ENCODE results near the gene CDH26. TPM values are rescaled to one million over a fixed set of nuclear protein-coding genes. Genes with fewer than 3 reads are reported as not detected.

The CDH26 gene
- total RNA-seq, 2 donors from 2014 or later: 0.26 to 0.33 TPM

DNA sequence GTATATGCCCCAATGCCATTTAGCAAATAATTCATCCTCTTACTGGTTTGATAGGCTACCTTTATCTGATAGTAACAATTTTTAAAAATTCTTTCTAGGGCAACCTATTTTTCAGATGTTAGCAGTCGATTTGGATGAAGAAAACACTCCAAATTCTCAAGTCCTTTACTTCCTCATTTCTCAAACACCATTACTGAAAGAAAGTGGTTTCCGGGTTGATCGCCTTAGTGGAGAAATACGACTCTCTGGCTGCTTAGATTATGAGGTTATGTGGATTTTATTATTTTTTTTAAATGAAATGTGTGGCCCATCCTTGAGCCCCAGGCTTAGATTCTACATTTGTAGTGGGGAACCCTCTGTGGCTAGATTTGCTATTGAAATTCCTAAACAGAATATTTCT lies 26.3 kb downstream of the CDH26 start:
- Histone ChIP-seq H3K9me3 (no peaks in the 10 kb centered on the region), H3K4me1 (no peaks in the 10 kb centered on the region), H3K36me3 (replicated peaks in 1 of 2; ENCODE audit: insufficient read depth in 1 of 2, low read depth in 2 of 2) (no peaks in the 10 kb centered on the region), H3K4me3 (no peak overlapping the region), H3K27ac (no peak overlapping the region), H3K27me3 (no peaks in the 10 kb centered on the region)
- DNase-seq (no peak), ATAC-seq (no peak)
- WGBS, 2 donors: 79 to 82% methylated on average over 4 of the region's 4 CpGs
- TF ChIP-seq, protein P1, sequence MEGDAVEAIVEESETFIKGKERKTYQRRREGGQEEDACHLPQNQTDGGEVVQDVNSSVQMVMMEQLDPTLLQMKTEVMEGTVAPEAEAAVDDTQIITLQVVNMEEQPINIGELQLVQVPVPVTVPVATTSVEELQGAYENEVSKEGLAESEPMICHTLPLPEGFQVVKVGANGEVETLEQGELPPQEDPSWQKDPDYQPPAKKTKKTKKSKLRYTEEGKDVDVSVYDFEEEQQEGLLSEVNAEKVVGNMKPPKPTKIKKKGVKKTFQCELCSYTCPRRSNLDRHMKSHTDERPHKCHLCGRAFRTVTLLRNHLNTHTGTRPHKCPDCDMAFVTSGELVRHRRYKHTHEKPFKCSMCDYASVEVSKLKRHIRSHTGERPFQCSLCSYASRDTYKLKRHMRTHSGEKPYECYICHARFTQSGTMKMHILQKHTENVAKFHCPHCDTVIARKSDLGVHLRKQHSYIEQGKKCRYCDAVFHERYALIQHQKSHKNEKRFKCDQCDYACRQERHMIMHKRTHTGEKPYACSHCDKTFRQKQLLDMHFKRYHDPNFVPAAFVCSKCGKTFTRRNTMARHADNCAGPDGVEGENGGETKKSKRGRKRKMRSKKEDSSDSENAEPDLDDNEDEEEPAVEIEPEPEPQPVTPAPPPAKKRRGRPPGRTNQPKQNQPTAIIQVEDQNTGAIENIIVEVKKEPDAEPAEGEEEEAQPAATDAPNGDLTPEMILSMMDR (IDR thresholded peaks at IDR 0.05): no peak
- TF ChIP-seq POLR2A (IDR thresholded peaks at IDR 0.05): no peak
- intact Hi-C loops (cut with DNase I): no loop called here

DNA sequence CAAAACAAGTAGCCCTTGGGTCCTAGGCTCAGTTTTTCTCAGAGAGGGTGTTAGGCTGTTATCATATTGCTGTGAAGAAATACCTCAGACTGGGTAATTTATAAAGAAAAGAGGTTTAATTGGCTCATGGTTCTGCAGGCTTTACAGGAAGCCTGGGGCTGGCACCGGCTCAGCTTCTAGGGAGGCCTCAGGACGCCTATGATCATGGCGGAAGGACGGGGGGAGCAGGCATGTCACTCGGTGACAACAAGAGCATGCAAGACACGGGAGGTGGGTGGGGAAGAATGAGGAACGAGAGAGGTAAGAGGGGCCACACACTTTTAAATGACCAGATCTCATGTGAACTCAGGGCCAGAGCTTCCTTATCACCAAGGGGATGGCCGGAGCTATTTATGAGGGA lies 26.9 kb downstream of the CDH26 start:
- Histone ChIP-seq H3K27ac (no peak overlapping the region), H3K4me3 (no peak overlapping the region), H3K27me3 (no peaks in the 10 kb centered on the region), H3K4me1 (no peaks in the 10 kb centered on the region), H3K36me3 (replicated peaks in 1 of 2; ENCODE audit: insufficient read depth in 1 of 2, low read depth in 2 of 2) (no peaks in the 10 kb centered on the region), H3K9me3 (no peaks in the 10 kb centered on the region)
- intact Hi-C loops (cut with DNase I): no loop called here
- WGBS, 2 donors: 81 to 87% methylated on average over 8 of the region's 8 CpGs
- DNase-seq (no peak), ATAC-seq (no peak)
- no peak for TF ChIP-seq POLR2A (IDR thresholded peaks at IDR 0.05)
- TF ChIP-seq, protein P1 (IDR thresholded peaks at IDR 0.05): no peak

DNA sequence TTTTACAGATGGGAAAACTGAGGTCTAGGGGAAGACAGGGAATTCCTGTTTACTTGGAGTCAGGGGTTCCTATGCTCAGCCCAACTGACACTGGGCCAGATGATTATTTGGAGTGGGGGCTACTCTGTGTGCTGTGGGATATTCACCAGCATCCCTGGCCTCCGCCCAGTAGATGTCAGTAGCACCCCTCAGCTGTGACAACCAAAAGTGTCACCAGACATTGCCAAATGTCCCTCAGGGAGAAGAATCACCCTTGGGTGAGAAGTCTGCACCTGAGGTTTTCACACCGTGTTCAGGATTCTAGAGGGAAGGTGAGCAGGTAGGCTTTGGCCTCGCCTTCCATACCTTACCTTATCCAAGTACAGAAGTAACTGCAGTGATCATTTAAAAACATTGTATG lies 27.6 kb downstream of the CDH26 start:
- TF ChIP-seq POLR2A (IDR thresholded peaks at IDR 0.05): no peak
- TF ChIP-seq, protein P1 (IDR thresholded peaks at IDR 0.05): no peak
- 94 to 100% methylated on average over 3 of the region's 3 CpGs for WGBS, 2 donors
- ATAC-seq: no peak

DNA sequence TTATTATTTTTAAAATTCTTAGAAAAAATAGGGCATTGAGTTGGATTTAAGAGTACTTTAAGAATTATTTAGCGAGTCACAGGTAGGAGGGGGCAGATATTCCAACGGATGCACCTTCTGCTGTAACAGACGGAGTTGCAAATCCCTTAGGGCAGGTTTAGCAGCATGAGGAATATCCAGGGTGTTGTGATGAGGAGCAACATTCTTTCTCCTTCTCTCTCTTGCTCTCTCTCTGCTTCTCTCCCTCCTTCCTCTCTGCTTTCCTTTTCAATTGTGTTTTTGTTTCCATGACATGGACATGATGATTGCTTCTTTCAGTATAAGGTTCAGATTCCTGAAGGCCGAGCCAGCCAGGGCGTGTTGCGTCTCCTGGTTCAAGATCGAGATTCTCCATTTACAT lies 28.9 kb downstream of the CDH26 start:
- no peak for DNase-seq
- Histone ChIP-seq H3K27ac (no peak overlapping the region), H3K9me3 (no peaks in the 10 kb centered on the region), H3K36me3 (replicated peaks in 1 of 2; ENCODE audit: insufficient read depth in 1 of 2, low read depth in 2 of 2) (no peaks in the 10 kb centered on the region), H3K4me1 (no peaks in the 10 kb centered on the region), H3K4me3 (no peak overlapping the region), H3K27me3 (no peaks in the 10 kb centered on the region)
- ATAC-seq: no peak
- TF ChIP-seq POLR2A (IDR thresholded peaks at IDR 0.05): no peak
- TF ChIP-seq, protein P1 (IDR thresholded peaks at IDR 0.05): no peak
- intact Hi-C loops (cut with DNase I): no loop called here
- 88 to 89% methylated on average over 7 of the region's 7 CpGs for WGBS, 2 donors

More for the DNA sequence above, 27.6 kb downstream of the CDH26 start:
- intact Hi-C loops (cut with DNase I): no loop called here
- H3K4me3 ChIP-seq: no peak overlapping the region
- H3K9me3 ChIP-seq: no peaks in the 10 kb centered on the region
- no peaks in the 10 kb centered on the region for H3K36me3 ChIP-seq (replicated peaks in 1 of 2; ENCODE audit: insufficient read depth in 1 of 2, low read depth in 2 of 2)
- DNase-seq: no peak
- no peaks in the 10 kb centered on the region for H3K27me3 ChIP-seq
- no peaks in the 10 kb centered on the region for H3K4me1 ChIP-seq
- H3K27ac ChIP-seq: no peak overlapping the region

DNA sequence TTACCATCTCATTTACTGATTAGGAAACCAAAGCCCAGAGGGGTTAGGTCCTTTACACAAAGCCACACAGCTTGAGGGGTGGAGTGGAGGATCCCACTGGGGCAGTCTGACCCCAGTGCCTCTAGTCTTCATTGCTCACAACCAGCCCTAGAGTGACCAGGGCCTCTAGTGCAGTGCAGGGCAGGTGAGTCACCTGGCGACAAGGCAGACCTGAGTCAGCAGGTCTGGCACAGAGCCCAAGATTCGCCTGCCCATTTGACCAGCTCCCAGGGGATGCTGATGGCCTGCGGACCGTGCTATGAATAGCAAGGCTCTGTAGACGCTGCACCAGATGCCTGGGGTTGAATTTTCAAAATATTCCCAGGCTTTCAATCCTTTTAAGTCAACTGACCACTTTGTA lies 29.9 kb downstream of the CDH26 start:
- H3K4me1 ChIP-seq: no peaks in the 10 kb centered on the region
- no peaks in the 10 kb centered on the region for H3K36me3 ChIP-seq (replicated peaks in 1 of 2; ENCODE audit: insufficient read depth in 1 of 2, low read depth in 2 of 2)
- H3K27me3 ChIP-seq: no peaks in the 10 kb centered on the region
- no peaks in the 10 kb centered on the region for H3K9me3 ChIP-seq
- H3K4me3 ChIP-seq: no peak overlapping the region
- 49 to 76% methylated on average over 2 to 5 of the region's 5 CpGs for WGBS, 2 donors
- ATAC-seq (peak; percentile 38), DNase-seq (peak; percentile 39 to 88 (median 54))
- TF ChIP-seq, protein P1 (IDR thresholded peaks at IDR 0.05): no peak
- TF ChIP-seq POLR2A (IDR thresholded peaks at IDR 0.05): no peak
- intact Hi-C loops (cut with DNase I): no loop called here
- H3K27ac ChIP-seq: no peak overlapping the region

All from body of pancreas (tissue), 4 donors.